ENCODE measurements around the gene PLA2G2F.

The PLA2G2F gene, protein sequence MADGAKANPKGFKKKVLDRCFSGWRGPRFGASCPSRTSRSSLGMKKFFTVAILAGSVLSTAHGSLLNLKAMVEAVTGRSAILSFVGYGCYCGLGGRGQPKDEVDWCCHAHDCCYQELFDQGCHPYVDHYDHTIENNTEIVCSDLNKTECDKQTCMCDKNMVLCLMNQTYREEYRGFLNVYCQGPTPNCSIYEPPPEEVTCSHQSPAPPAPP

DNA sequence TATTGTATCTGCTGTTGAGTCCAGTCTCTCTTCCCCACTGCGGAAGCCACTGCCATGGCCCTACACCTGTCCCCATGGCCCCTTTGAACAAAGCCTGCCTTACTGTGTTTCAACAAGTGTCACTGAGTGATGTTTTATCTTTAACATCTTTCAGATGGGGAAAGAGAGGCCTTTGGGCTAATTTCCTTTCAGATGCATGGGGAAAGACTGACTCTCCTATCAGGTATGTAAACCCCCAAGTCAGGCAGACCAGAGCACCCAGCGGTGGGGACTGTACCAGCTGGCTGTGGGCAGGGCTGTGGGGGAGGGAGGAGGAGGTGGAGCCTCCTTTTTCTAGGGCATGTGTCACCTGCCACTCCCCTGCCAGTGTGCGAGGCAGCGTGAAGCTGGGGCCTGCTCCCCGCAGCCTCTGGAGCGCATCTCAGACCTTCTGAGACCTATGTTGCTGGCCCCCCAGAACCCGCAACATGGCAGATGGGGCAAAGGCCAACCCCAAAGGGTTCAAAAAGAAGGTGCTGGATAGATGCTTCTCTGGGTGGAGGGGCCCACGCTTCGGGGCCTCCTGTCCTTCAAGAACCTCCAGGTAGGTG is at the start of gene PLA2G2F:
Gene PLA2G2F, plus strand, starts transcription at position 363 of the 590 bp plus-strand sequence. Its CDS starts 105 bp downstream, at position 468.
- H3K4me1 ChIP-seq (ENCODE audit: control insufficient read depth in 1 of 2, insufficient read depth in 2 of 2, low read length in 2 of 2), result no peaks in the 10 kb centered on the region
- no peaks in the 10 kb centered on the region for H3K27me3 ChIP-seq (ENCODE audit: control insufficient read depth in 1 of 2, insufficient read depth in 2 of 2, low read length in 2 of 2)
- H3K9me3 ChIP-seq (ENCODE audit: control insufficient read depth in 1 of 2, low read length in 2 of 2), result no peaks in the 10 kb centered on the region
- no peak within 1 kb of the TSS for H3K9ac ChIP-seq (ENCODE audit: low read depth in 1 of 2, low read length in 2 of 2)
- no peak within 1 kb of the TSS for H3K4me3 ChIP-seq (ENCODE audit: low read depth in 1 of 2, low read length in 2 of 2)
- no peak within 1 kb of the TSS for H3K27ac ChIP-seq (ENCODE audit: low read depth, low read length)
- H3K36me3 ChIP-seq (ENCODE audit: control insufficient read depth in 1 of 2, insufficient read depth in 2 of 2, low read length in 2 of 2), result no peaks in the 10 kb centered on the region

DNA sequence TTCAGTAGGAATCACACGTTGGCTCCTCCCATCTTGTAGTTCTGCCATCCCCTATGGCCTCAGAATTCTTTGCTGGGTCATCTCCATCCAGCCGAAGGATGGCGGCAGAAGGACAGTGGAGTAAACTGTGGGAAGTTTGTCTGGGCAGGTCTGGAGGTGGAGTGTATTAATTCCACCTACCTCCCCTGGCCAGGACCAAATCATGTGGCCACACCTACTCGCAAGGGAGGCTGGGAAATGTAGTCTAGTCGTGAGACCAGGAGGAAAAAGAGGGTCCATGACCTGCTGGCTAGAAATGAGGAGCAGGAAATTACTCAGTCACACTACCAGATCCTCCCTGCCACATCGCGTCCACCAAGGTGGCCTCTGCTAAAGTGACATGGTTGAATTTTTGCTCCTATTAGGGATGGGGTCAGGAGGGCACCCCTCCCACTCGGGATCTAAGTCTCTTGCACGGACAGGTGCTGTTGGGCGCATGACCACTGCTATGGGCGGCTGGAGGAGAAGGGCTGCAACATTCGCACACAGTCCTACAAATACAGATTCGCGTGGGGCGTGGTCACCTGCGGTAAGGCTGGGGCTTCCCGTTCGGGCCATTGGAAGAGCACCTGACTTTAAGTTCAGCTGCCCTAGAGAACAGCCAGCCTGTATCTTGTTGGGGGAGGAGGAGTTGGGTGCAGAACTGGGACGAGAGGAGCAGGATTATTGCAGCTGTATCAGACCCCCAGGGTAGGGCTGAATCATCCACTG is 49.6 kb upstream of the PLA2G2F start:
- no peaks in the 10 kb centered on the region for H3K36me3 ChIP-seq (ENCODE audit: control insufficient read depth in 1 of 2, insufficient read depth in 2 of 2, low read length in 2 of 2)

DNA sequence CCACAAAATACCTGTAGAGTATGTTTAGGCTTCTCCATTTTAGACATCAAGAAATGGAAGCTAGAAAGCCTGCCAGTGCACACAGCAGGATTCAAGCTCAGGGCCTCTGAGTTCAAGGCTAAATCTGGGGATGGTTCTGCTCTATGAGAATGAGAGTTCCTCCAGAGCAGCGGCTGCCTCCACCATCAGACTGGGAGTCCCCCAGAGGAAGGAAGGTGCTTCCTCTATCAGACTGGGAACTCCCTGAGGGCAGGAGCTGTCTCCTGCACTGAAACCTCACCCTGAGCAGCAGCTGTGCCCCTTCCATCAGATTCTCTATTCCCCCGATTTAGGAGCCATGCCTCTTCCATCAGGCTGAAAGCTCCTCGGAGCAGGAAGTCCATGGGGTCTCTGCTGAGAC is 49.0 kb upstream of the PLA2G2F start:
- no peaks in the 10 kb centered on the region for H3K36me3 ChIP-seq (ENCODE audit: control insufficient read depth in 1 of 2, insufficient read depth in 2 of 2, low read length in 2 of 2)
- H3K4me1 ChIP-seq (ENCODE audit: control insufficient read depth in 1 of 2, insufficient read depth in 2 of 2, low read length in 2 of 2), result no peaks in the 10 kb centered on the region
- no peaks in the 10 kb centered on the region for H3K9me3 ChIP-seq (ENCODE audit: control insufficient read depth in 1 of 2, low read length in 2 of 2)
- H3K9ac ChIP-seq (ENCODE audit: low read depth in 1 of 2, low read length in 2 of 2), result no peak overlapping the region
- H3K27me3 ChIP-seq (ENCODE audit: control insufficient read depth in 1 of 2, insufficient read depth in 2 of 2, low read length in 2 of 2), result no peaks in the 10 kb centered on the region
- H3K4me3 ChIP-seq (ENCODE audit: low read depth in 1 of 2, low read length in 2 of 2), result no peak overlapping the region
- no peak overlapping the region for H3K27ac ChIP-seq (ENCODE audit: low read depth, low read length)

More for the DNA sequence above, 49.6 kb upstream of the PLA2G2F start:
- Histone ChIP-seq H3K9me3 (ENCODE audit: control insufficient read depth in 1 of 2, low read length in 2 of 2) (no peaks in the 10 kb centered on the region), H3K27me3 (ENCODE audit: control insufficient read depth in 1 of 2, insufficient read depth in 2 of 2, low read length in 2 of 2) (no peaks in the 10 kb centered on the region), H3K4me1 (ENCODE audit: control insufficient read depth in 1 of 2, insufficient read depth in 2 of 2, low read length in 2 of 2) (no peaks in the 10 kb centered on the region), H3K4me3 (ENCODE audit: low read depth in 1 of 2, low read length in 2 of 2) (no peak overlapping the region), H3K9ac (ENCODE audit: low read depth in 1 of 2, low read length in 2 of 2) (no peak overlapping the region), H3K27ac (ENCODE audit: low read depth, low read length) (no peak overlapping the region)

DNA sequence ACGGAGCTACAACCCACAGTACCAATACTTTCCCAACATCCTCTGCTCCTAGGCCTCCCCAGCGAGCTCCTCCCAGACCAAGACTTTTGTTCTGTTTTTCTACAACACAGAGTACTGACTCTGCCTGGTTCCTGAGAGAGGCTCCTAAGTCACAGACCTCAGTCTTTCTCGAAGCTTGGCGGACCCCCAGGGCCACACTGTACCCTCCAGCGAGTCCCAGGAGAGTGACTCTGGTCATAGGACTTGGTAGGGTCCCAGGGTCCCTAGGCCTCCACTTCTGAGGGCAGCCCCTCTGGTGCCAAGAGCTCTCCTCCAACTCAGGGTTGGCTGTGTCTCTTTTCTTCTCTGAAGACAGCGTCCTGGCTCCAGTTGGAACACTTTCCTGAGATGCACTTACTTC is 48.5 kb upstream of the PLA2G2F start:
- Histone ChIP-seq H3K27me3 (ENCODE audit: control insufficient read depth in 1 of 2, insufficient read depth in 2 of 2, low read length in 2 of 2) (no peaks in the 10 kb centered on the region), H3K36me3 (ENCODE audit: control insufficient read depth in 1 of 2, insufficient read depth in 2 of 2, low read length in 2 of 2) (no peaks in the 10 kb centered on the region), H3K9ac (ENCODE audit: low read depth in 1 of 2, low read length in 2 of 2) (no peak overlapping the region), H3K9me3 (ENCODE audit: control insufficient read depth in 1 of 2, low read length in 2 of 2) (no peaks in the 10 kb centered on the region), H3K4me3 (ENCODE audit: low read depth in 1 of 2, low read length in 2 of 2) (no peak overlapping the region), H3K4me1 (ENCODE audit: control insufficient read depth in 1 of 2, insufficient read depth in 2 of 2, low read length in 2 of 2) (no peaks in the 10 kb centered on the region), H3K27ac (ENCODE audit: low read depth, low read length) (no peak overlapping the region)

DNA sequence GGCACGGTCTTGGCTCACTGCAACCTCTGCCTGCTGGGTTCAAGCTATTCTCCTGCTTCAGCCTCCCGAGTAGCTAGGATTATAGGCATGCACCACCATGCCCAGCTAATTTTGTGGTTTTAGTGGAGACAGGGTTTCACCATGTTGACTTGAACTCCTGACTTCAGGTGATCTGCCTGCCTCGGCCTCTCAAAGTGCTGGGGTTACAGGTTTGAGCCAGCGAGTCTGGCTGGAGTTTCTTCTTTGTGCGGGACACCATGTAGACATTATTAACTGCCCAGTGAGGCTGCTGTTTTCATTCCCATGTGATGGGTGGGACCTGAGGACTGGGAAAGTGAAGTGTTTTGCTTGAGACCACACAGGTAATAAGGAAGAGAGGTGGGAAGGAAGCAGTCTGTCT is 45.8 kb upstream of the PLA2G2F start:
- H3K9me3 ChIP-seq (ENCODE audit: control insufficient read depth in 1 of 2, low read length in 2 of 2), result no peaks in the 10 kb centered on the region
- no peaks in the 10 kb centered on the region for H3K4me1 ChIP-seq (ENCODE audit: control insufficient read depth in 1 of 2, insufficient read depth in 2 of 2, low read length in 2 of 2)
- H3K27me3 ChIP-seq (ENCODE audit: control insufficient read depth in 1 of 2, insufficient read depth in 2 of 2, low read length in 2 of 2), result no peaks in the 10 kb centered on the region
- no peaks in the 10 kb centered on the region for H3K36me3 ChIP-seq (ENCODE audit: control insufficient read depth in 1 of 2, insufficient read depth in 2 of 2, low read length in 2 of 2)
- no peak overlapping the region for H3K27ac ChIP-seq (ENCODE audit: low read depth, low read length)
- H3K9ac ChIP-seq (ENCODE audit: low read depth in 1 of 2, low read length in 2 of 2), result no peak overlapping the region
- no peak overlapping the region for H3K4me3 ChIP-seq (ENCODE audit: low read depth in 1 of 2, low read length in 2 of 2)

DNA sequence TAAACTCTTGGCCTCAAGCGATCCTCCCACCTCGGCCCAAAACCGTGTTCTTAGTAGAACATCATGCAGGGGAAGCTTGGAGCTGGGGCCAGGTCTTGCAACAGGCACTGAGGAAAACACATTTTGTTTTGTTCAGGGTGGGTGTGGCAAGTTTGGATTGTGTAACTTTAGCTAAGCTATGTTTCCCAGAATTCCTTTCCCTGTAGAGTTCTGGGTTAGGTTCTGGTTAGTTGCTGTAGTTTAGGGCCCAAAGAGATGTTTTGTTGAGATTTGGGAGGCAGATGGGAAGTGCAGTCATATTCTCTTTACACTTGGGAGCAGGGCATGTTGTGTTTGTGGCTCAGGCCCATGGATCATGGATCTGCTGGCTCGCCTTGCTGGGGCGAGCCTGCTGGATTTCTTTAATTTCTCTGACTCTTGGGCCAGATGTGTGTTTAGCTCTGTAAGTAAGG is 45.2 kb upstream of the PLA2G2F start:
- Histone ChIP-seq H3K27me3 (ENCODE audit: control insufficient read depth in 1 of 2, insufficient read depth in 2 of 2, low read length in 2 of 2) (no peaks in the 10 kb centered on the region), H3K9me3 (ENCODE audit: control insufficient read depth in 1 of 2, low read length in 2 of 2) (no peaks in the 10 kb centered on the region), H3K27ac (ENCODE audit: low read depth, low read length) (no peak overlapping the region), H3K9ac (ENCODE audit: low read depth in 1 of 2, low read length in 2 of 2) (no peak overlapping the region), H3K4me1 (ENCODE audit: control insufficient read depth in 1 of 2, insufficient read depth in 2 of 2, low read length in 2 of 2) (no peaks in the 10 kb centered on the region), H3K36me3 (ENCODE audit: control insufficient read depth in 1 of 2, insufficient read depth in 2 of 2, low read length in 2 of 2) (no peaks in the 10 kb centered on the region), H3K4me3 (ENCODE audit: low read depth in 1 of 2, low read length in 2 of 2) (no peak overlapping the region)

DNA sequence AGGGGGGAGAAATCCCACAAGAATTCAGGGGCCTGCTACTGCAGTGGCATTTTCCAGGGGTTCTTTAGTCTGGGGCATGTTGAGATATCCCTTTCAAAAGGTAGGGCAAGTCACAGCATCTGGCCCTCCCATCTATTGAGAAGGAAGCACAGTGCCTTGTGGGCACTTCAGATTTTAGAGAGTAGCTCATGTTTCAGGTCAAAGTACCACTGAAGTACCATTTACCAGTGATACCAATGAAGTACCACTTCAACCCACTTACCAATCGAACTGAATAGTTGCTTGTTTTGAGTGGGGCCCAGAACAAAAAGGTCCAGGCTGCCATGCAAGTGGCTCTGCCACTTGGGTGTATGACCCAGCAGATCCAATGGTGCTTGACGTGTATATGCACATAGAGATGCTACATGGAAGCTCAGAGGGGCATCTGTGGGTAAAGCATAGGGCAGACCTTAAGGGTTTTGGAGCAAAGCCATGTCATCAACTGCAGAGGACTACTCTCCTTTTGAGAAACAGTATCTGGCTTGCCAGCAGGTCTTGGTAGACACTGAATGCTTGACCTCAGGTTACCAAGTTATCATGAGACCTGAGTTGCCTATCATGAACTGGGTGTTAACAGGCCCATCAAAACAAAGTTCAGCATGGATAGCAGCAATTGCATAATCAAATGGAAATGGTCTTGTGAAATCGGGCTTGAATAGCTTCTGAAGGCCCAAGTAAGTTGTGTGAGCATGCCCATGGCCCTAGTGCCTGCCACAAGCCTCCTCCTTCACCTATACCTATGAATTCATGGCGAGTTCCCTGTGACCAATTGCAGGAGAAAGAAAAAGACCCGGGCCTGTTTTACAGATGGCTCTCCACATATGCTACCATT is 43.3 kb upstream of the PLA2G2F start:
- no peak overlapping the region for H3K4me3 ChIP-seq (ENCODE audit: low read depth in 1 of 2, low read length in 2 of 2)
- no peak overlapping the region for H3K27ac ChIP-seq (ENCODE audit: low read depth, low read length)
- peaks cover 0 to 6% of the 10 kb centered on the region in 2 donors for H3K27me3 ChIP-seq (ENCODE audit: control insufficient read depth in 1 of 2, insufficient read depth in 2 of 2, low read length in 2 of 2)

DNA sequence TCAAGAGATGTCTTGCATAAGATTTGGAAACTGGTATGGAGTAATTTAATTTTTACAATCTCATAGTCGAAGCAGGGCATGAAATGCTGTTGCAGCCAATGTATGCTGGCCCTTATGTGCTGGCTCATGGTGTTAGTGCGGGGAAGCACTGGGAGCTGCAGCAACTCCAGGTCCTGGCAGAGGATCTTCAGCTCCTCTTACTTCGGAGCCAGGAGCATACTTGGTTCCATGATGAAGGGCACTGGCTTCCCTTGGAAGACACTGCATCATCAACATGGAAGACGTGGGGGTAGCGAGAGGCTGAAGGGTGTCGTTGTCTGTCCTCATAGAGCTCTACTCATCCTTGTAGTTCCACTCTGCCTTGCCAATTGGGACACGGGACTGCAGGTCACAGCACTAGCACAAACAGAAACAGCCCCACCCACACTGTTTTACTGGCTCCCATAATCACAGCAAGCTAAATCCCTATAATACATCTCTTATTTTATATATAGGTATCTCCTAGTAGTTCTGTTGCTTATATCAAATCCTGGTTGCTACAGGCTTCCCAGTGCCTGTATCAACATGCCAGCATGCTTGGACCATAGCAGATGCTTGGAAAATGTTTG is 42.2 kb upstream of the PLA2G2F start:
- Histone ChIP-seq H3K36me3 (ENCODE audit: control insufficient read depth in 1 of 2, insufficient read depth in 2 of 2, low read length in 2 of 2) (no peaks in the 10 kb centered on the region), H3K9me3 (ENCODE audit: control insufficient read depth in 1 of 2, low read length in 2 of 2) (no peaks in the 10 kb centered on the region), H3K27ac (ENCODE audit: low read depth, low read length) (no peak overlapping the region), H3K9ac (ENCODE audit: low read depth in 1 of 2, low read length in 2 of 2) (no peak overlapping the region), H3K27me3 (ENCODE audit: control insufficient read depth in 1 of 2, insufficient read depth in 2 of 2, low read length in 2 of 2) (peaks cover 0 to 6% of the 10 kb centered on the region in 2 donors), H3K4me3 (ENCODE audit: low read depth in 1 of 2, low read length in 2 of 2) (no peak overlapping the region), H3K4me1 (ENCODE audit: control insufficient read depth in 1 of 2, insufficient read depth in 2 of 2, low read length in 2 of 2) (no peaks in the 10 kb centered on the region)

More for the DNA sequence above, 43.3 kb upstream of the PLA2G2F start:
- Histone ChIP-seq H3K4me1 (ENCODE audit: control insufficient read depth in 1 of 2, insufficient read depth in 2 of 2, low read length in 2 of 2) (no peaks in the 10 kb centered on the region), H3K9me3 (ENCODE audit: control insufficient read depth in 1 of 2, low read length in 2 of 2) (no peaks in the 10 kb centered on the region), H3K36me3 (ENCODE audit: control insufficient read depth in 1 of 2, insufficient read depth in 2 of 2, low read length in 2 of 2) (no peaks in the 10 kb centered on the region), H3K9ac (ENCODE audit: low read depth in 1 of 2, low read length in 2 of 2) (no peak overlapping the region)

DNA sequence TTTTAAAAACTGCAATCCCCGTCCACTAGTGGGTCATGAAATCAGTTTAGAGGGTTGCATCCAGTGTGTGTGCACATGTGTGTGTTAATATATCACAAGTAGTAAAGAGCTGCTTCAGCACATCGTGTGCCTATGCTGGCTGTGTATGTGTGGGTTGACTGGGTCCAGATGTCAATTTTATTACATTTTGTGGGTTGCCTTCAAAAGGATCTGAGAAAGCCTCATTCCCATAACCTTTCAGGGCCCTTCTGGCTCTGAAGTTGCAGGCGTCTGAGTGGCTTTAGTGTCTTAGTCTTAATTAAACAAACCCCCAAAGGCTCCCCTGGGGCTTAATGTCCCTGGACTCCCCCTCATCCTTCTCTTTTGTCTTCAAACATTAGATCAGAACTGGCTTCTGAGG is 39.6 kb upstream of the PLA2G2F start:
- Histone ChIP-seq H3K27me3 (ENCODE audit: control insufficient read depth in 1 of 2, insufficient read depth in 2 of 2, low read length in 2 of 2) (peaks cover 0 to 6% of the 10 kb centered on the region in 2 donors), H3K27ac (ENCODE audit: low read depth, low read length) (no peak overlapping the region), H3K4me1 (ENCODE audit: control insufficient read depth in 1 of 2, insufficient read depth in 2 of 2, low read length in 2 of 2) (no peaks in the 10 kb centered on the region), H3K4me3 (ENCODE audit: low read depth in 1 of 2, low read length in 2 of 2) (no peak overlapping the region), H3K9me3 (ENCODE audit: control insufficient read depth in 1 of 2, low read length in 2 of 2) (no peaks in the 10 kb centered on the region), H3K9ac (ENCODE audit: low read depth in 1 of 2, low read length in 2 of 2) (no peak overlapping the region), H3K36me3 (ENCODE audit: control insufficient read depth in 1 of 2, insufficient read depth in 2 of 2, low read length in 2 of 2) (no peaks in the 10 kb centered on the region)
